Smooth muscle cell of the brain vasculature (primary cell): ENCODE measurements around the gene MEGF11.

Source experiments
- DNase-seq: peaks from one replicate; pipeline ENCODE4 v3.0.0-alpha.2; 2012; ENCODE audit warnings: low read depth, low spot score

Gene MEGF11

GRCh38 chr15:66066005-66066404 lies 187.5 kb downstream of the MEGF11 start:
- no peak for DNase-seq

DNA sequence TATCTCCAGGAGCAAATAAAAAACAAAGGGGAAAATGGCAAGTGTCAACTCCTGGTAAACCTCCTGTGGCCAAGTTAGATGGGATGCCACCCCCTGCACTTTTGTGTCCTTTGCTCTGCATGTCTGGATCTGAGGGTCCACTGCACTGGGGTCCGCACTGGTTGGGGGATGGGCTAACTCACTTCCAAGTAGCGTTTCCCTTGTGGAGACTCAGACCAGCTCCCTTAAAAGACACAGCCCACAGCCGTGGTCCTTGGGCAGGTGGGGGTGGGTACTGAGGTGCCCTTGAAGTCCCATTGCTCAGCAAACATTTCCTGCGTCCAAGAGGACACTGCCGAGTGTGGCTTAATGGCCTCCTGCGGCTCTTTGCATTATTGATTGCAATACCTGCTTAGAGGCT lies 188.2 kb downstream of the MEGF11 start:
- DNase-seq = no peak

- no peak for DNase-seq
Measured at GRCh38 chr15:66063147-66063546, 190.4 kb downstream of the MEGF11 start.

DNA sequence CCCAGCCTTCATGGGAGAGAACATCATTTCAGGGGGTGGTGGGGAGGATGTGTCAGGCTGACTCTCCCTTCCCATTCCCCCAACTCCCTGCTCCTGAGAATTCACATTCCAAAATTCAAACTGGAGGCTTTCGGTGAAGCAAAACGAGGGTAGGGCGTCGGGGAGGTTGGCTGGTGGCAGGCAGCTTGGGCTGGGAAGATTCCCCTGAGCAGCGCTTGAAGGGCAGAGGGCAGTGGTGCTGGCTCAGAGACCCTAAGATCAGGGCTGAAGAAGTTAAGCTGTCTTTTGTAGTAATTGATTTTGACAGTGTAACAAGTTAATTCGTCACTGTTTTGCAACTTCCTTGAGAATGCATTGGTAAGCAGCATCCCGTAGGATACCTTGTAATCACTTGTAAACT lies 196.5 kb downstream of the MEGF11 start:
- no peak for DNase-seq

DNA sequence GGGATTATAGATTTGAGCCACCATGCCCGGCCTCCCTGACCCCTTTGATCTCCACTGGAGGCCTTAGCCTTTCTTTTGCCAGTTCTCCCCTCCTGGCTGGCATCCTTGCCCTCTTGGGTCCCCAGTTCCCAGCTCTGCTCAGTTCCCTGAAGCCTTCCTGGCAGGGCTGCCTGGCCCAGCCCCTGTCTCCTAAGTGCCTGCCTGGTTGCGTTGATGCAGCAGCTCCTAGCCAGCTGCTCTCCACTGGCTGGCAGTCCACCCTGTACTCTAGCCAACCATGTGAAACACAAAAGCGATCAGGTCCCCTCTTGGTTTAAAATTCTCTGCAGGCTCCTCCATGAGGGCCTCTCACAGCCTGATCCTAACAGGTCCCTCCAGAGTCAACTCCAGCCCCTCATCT lies 199.6 kb downstream of the MEGF11 start:
- no peak for DNase-seq

GRCh38 chr15:66051833-66052232 lies 201.7 kb downstream of the MEGF11 start:
- no peak for DNase-seq

- no peak for DNase-seq
Measured at GRCh38 chr15:66050264-66050663, 203.3 kb downstream of the MEGF11 start.

- DNase-seq = no peak
Measured at GRCh38 chr15:66049353-66049752, 204.2 kb downstream of the MEGF11 start.

GRCh38 chr15:66047321-66048024 lies 206.1 kb downstream of the MEGF11 start:
- DNase-seq = no peak

GRCh38 chr15:66046751-66047150 lies 206.8 kb downstream of the MEGF11 start:
- DNase-seq = no peak

- no peak for DNase-seq
Measured at GRCh38 chr15:66046326-66046725, 207.2 kb downstream of the MEGF11 start.

- DNase-seq = no peak
Measured at GRCh38 chr15:66045542-66045941, 208.0 kb downstream of the MEGF11 start.

DNA sequence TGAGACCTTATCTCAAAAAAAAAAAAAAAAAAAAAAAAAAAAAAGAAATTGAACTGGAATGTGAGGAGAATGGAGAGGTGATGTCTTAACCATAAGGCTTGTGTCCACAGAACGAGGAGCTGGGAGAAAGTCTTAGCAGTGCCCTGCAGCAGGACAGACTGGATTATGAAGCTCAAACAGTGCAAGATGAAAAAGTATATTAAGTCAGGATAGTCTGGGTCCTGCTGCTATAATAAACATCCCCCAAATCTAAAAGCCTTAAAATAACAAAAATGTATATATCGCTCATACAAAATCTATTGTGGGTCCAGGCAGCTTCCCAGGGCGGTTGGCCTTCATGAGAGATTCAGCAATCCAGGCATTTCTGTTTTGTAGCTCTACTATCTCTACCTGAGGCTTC lies 208.7 kb downstream of the MEGF11 start:
- DNase-seq = no peak

- DNase-seq = no peak
Measured at GRCh38 chr15:66043264-66043663, 210.3 kb downstream of the MEGF11 start.

- DNase-seq = no peak
Measured at GRCh38 chr15:66042624-66043023, 210.9 kb downstream of the MEGF11 start.

DNA sequence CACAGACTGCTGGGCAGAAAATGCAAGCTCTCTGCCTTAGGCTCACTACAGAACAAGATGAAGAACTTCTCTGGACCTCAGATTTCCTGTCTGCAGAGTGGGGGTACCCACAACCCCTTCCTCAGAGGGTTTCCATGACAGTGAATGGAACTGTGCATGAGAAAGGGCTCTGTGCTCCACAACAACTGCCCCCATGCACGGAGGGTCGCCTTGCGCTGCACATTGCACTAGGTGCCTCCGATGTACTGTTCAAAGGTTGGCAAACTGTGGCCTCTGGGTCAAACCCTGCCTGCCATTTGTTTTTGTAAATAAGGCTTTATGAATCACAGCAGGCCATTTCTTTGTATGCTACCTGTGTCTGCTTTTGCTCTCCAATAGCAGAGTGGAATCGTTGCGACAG lies 212.3 kb downstream of the MEGF11 start:
- DNase-seq = no peak

DNA sequence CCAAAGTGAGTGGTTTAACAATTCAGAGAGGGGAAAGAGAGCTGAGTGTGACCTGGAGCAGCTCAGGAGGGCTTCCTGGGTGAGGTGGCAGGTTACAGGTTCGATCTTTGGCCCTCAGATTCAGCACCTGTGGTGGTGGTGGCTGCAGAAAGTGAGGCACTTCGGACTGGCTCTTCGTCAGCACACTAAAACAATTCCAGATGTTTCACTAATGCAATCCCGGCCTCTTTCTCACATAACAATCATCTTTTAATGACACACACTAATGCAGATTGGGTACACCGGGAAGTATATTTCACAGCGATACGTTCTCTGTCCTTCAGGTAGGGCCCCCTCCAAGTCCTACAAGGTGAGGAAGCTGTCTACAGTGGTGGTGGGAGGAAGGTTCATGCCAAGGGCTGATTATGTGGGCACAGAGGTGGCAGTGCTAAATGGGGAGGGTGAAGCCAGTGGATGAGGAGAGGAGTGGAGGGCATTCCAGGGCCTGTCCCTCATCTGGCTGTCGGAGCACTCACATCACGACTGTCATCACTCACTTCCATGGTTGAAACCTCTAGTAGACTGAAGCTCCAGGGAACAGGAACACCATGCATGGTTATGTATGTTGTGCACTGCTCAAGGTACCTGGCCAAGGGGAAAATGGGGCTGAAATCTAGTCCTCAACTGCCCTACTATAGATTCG lies 213.2 kb downstream of the MEGF11 start:
- DNase-seq = no peak

DNA sequence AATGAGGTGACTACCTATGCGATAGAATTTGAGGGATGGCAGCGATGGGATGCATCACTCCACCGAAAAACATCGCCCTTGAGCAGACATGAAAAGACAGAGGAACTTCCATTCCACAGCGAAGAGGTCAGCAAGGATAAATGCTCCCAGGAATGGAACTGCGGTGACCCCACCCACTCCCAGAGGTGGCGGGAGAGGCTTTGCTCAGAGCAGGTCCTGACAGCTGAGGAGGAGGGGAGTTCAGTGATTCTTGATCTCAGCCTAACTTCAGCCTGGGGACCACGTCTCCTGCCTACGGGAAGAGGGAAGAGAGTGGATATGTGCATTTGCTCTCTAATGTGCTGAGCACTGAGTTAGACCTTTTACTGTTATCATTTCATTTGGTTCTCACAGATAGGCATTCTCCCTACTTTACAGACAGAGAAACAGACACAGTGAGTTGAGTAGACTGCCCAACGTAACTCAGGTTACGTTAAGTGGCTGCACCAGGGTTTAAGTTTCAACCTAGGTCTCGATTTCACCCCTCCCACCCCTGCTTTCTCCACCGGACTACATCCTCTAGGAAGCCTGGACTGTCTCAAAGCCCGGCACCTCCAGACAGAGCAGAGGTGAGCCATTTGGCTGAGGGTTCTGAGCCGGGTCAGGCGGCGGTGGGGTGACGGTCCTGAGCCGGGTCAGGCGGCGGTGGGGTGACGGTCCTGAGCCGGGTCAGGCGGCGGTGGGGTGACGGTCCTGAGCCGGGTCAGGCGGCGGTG lies 214.3 kb downstream of the MEGF11 start:
- DNase-seq = no peak

GRCh38 chr15:66038387-66039116 lies 215.0 kb downstream of the MEGF11 start:
- DNase-seq = no peak

DNA sequence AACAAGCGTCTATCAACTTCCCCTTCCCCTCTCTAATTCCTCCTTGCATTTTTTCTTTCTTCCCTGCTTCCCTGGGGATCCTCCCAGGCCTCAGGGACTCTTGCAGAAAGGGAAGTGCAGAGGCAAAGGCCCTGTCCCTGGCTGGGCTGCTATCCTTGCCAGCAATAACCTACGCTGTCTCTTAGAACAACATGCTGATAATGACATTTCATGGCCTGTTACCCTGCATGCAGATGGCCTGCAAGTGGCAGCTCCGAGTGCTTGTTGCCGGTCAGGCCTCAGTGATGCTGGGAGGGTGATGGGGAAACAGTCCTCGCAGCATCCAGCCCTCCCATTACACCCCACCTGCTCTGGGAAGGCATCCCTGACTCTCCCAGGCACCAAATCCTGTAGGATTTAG lies 216.7 kb downstream of the MEGF11 start:
- no peak for DNase-seq

- no peak for DNase-seq
Measured at GRCh38 chr15:66035901-66036300, 217.6 kb downstream of the MEGF11 start.

DNA sequence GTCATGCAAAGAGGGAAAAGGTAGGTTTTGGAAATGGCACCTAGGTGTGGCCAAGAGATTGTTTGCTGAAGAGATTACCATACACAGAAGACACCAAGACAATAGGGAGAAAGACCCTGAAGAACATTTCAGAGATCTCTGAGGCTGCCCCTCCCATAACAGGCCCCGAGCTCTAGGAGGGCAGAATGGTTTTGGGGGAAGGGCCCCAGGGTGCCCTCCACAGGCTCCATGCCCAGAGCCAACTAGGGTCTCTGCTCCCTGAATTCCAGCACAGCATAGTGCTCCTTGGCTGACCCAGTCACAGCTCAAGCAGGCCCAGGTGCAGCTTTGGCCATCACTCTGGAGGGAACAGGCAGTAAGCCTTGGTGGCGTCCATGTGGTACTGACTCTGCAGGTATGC lies 220.4 kb downstream of the MEGF11 start:
- DNase-seq = no peak
